ENCODE data around the gene CRP.
A peak's percentile ranks its signal among the peaks of the same experiment; 100 is the strongest.

CRP gene

DNA sequence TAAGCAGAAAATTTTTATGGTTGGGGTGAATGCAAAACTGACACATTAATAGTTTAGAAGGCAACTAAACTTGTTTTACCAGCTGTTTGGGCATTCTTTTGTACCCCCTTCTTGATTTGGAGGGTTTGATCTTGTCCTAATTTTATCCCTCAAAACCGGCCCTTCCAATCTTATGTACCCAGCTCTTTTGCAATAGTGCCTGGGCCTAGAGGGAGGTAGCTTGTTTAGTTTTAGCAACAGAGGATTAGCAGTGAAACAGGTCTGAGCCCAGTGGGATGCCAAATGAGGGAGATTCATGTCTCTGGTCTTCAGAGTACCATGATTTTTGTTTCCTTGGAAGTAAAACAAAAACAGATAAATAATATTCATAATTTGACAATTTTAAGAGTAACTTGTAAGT is 45.1 kb downstream of the CRP start:
- TF ChIP-seq ELF4 (IDR thresholded peaks at IDR 0.05) (no peak), TARDBP (IDR thresholded peaks at IDR 0.05) (no peak), FOXK2 (IDR thresholded peaks at IDR 0.05) (no peak), HDGF (IDR thresholded peaks at IDR 0.05; ENCODE audit: borderline replicate concordance) (no peak), FOXM1 (IDR thresholded peaks at IDR 0.05; ENCODE audit: borderline replicate concordance) (no peak), CTBP1 (IDR thresholded peaks at IDR 0.05; ENCODE audit: borderline replicate concordance) (no peak), ARNT (IDR thresholded peaks at IDR 0.05) (no peak), SP1 (IDR thresholded peaks at IDR 0.05) (no peak)
- CTCF ChIA-PET: no interaction called here
- POLR2A ChIA-PET: no interaction called here
- no peak for DNase-seq (ENCODE audit: extremely low spot score)

GRCh38 chr1:159668739-159669138 is 45.6 kb downstream of the CRP start:
- DNase-seq (ENCODE audit: extremely low spot score): no peak
- POLR2A ChIA-PET: no interaction called here
- CTCF ChIA-PET: no interaction called here
- TF ChIP-seq, protein P1, sequence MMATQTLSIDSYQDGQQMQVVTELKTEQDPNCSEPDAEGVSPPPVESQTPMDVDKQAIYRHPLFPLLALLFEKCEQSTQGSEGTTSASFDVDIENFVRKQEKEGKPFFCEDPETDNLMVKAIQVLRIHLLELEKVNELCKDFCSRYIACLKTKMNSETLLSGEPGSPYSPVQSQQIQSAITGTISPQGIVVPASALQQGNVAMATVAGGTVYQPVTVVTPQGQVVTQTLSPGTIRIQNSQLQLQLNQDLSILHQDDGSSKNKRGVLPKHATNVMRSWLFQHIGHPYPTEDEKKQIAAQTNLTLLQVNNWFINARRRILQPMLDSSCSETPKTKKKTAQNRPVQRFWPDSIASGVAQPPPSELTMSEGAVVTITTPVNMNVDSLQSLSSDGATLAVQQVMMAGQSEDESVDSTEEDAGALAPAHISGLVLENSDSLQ (IDR thresholded peaks at IDR 0.05): peak; percentile 12; the same call in 1 of the 2 replicates
- no peak for TF ChIP-seq BHLHE40 (IDR thresholded peaks at IDR 0.05; ENCODE audit: borderline replicate concordance)

- POLR2A ChIA-PET: no interaction called here
- CTCF ChIA-PET: no interaction called here
- no peak for DNase-seq (ENCODE audit: extremely low spot score)
- TF ChIP-seq, protein P1 (IDR thresholded peaks at IDR 0.05): no peak
- no peak for TF ChIP-seq ARNT (IDR thresholded peaks at IDR 0.05)
- TF ChIP-seq HDGF (IDR thresholded peaks at IDR 0.05; ENCODE audit: borderline replicate concordance): no peak
- TF ChIP-seq NFRKB (IDR thresholded peaks at IDR 0.05): no peak
- no peak for TF ChIP-seq CTBP1 (IDR thresholded peaks at IDR 0.05; ENCODE audit: borderline replicate concordance)
- TF ChIP-seq BHLHE40 (IDR thresholded peaks at IDR 0.05; ENCODE audit: borderline replicate concordance): no peak
- no peak for TF ChIP-seq SP1 (IDR thresholded peaks at IDR 0.05)
- no peak for TF ChIP-seq ZNF384 (IDR thresholded peaks at IDR 0.05)
- no peak for TF ChIP-seq FOXA1 (IDR thresholded peaks at IDR 0.05)
- no peak for TF ChIP-seq SUZ12 (IDR thresholded peaks at IDR 0.05)
- no peak for TF ChIP-seq L3MBTL2 (conservative IDR thresholded peaks at IDR 0.05)
Observed at GRCh38 chr1:159664247-159664646, 50.1 kb downstream of the CRP start.

- ChIA-PET CTCF (no interaction called here), POLR2A (no interaction called here)
- DNase-seq (ENCODE audit: extremely low spot score): no peak
Observed at GRCh38 chr1:159663552-159663951, 50.8 kb downstream of the CRP start.

More at GRCh38 chr1:159663552-159663951, 50.8 kb downstream of the CRP start:
- TF ChIP-seq TARDBP (IDR thresholded peaks at IDR 0.05) (no peak), ELF4 (IDR thresholded peaks at IDR 0.05) (no peak), CTBP1 (IDR thresholded peaks at IDR 0.05; ENCODE audit: borderline replicate concordance) (no peak), NFRKB (IDR thresholded peaks at IDR 0.05) (no peak), SP1 (IDR thresholded peaks at IDR 0.05) (no peak), BHLHE40 (IDR thresholded peaks at IDR 0.05; ENCODE audit: borderline replicate concordance) (no peak), SUZ12 (IDR thresholded peaks at IDR 0.05) (no peak), HDGF (IDR thresholded peaks at IDR 0.05; ENCODE audit: borderline replicate concordance) (no peak), FOXA1 (IDR thresholded peaks at IDR 0.05) (no peak), ZNF384 (IDR thresholded peaks at IDR 0.05) (no peak), FOXK2 (IDR thresholded peaks at IDR 0.05) (no peak), FOXM1 (IDR thresholded peaks at IDR 0.05; ENCODE audit: borderline replicate concordance) (no peak), L3MBTL2 (conservative IDR thresholded peaks at IDR 0.05) (no peak), LEF1 (IDR thresholded peaks at IDR 0.05; ENCODE audit: borderline replicate concordance) (no peak)
- TF ChIP-seq, protein P1 (IDR thresholded peaks at IDR 0.05): no peak

All from HEK293T (cell line).